GM19324 (cell line): ENCODE results near the gene NECTIN2.

Source experiments
- ATAC-seq: cut with Tn5 transposase; IDR thresholded peaks from one replicate; pipeline ENCODE4 v1.9.1; 2021; ENCODE audit warnings: mild to moderate bottlenecking, moderate library complexity; ENCODE audit not compliant: unreplicated experiment, low FRiP score

Gene NECTIN2

DNA sequence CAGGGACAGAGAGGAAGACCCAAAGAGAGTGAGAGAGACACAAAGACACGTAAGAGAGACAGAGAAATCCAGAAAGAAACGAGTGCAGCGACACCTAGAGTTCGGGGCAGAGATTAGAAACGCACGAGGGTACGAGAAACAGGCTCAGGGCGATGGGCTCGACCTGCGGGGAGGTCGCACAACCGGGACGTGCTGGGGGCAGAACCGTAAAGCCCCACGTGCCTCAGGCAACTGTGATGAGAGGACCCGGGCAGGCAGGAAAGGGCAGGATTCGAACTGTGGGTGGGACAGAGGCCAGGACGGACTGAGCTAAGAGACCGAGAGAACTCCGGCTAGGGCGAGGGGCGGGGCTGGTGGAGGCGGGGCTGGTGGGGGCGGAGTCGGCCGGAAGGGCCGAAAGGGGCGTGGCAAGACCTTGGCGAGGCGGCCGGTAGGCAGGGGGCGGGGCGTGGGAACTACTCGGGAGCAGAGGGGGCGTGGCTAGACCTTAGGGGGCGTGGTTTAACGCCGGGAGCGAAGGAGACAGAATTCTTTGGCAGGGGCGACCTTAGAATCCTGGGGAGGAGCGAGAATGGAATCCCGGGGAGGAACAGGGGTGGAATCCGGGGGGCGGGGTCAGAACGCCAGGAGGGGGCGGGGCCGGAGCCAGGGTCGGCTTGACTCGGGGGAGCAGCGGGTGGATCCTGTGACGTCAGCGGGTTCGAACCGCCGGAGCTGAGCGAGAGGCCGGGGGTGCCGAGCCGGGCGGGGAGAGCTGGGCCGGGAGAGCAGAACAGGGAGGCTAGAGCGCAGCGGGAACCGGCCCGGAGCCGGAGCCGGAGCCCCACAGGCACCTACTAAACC, at the start of gene NECTIN2:
Gene NECTIN2 (plus strand): TSS at position 686 of the 843 bp plus-strand sequence. CDS start 229 bp downstream, outside the sequence.
- no peak for ATAC-seq

DNA sequence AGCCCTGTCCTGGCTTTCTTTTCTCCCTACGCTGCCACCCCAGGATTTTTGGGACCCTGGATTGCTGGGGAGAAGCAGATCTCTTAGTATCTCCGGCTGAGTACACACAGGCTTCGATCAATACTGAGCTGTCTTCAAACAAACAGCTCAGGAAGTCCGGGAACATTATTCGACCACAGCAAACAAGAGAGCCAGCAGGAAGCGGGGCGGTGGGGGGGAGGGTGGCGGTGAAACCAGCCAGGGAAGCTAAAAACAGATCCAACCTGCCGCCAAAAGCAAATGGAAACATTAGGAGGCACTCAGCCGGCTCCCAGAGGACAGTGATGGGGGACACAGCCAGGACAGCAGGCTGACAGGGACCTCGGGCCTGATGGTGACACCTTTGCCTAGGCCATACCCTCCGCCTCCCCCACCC, 49.4 kb upstream of the NECTIN2 start:
- no peak for ATAC-seq

DNA sequence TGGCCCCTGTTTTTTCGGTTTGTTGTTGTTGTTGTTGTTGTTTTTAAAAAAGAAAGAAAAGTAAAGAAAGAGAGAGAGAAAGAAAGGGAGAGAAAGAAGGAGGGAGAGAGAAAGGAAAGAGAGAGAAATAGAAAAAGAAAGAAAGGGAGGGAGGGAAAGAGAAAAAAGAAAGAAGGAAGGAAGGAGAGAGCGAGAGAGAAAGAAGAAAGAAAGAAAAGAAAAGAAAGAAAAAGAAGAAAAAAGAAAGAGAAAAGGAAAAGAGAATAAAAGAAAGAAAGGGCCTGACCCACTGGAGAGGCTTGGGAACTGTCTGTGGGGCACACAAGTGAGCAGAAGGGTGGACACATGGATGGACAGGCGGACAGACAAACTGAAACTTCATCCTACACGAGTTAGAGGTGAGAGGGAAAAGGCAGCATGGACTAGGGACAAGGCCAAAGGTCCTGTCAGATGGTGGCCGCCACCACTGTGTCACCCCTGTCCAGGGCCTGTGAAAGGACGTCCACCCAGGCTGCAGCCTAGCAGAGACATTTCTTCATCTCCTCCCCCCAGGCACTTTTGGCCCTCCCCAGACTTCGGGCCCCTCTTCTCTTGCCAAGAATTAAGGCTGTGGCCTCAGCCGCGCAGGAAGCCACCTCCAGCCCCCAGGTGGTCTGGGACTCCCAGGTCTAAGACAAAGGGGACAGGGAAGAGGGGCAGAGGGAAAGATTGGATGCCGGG, 46.3 kb upstream of the NECTIN2 start:
- no peak for ATAC-seq

DNA sequence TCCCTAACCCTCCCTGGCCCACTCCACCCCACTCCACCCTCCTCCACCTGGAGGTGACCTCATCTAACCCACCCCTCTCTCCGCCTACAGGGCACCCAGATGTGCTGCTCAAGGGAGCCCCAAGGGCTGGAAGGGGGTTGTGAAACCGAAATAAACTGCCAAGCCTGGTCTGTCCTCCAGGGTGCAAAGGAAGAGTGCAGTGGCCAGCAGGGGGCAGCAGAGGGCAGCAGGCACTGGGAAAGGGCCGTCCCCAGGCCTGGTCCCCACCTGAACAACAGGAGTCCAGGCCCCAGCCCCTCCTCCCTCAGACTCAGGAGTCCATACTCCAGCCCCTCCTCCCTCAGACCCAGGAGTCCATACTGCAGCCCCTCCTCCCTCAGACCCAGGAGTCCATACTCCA, 45.6 kb upstream of the NECTIN2 start:
- peak; percentile 65 for ATAC-seq

DNA sequence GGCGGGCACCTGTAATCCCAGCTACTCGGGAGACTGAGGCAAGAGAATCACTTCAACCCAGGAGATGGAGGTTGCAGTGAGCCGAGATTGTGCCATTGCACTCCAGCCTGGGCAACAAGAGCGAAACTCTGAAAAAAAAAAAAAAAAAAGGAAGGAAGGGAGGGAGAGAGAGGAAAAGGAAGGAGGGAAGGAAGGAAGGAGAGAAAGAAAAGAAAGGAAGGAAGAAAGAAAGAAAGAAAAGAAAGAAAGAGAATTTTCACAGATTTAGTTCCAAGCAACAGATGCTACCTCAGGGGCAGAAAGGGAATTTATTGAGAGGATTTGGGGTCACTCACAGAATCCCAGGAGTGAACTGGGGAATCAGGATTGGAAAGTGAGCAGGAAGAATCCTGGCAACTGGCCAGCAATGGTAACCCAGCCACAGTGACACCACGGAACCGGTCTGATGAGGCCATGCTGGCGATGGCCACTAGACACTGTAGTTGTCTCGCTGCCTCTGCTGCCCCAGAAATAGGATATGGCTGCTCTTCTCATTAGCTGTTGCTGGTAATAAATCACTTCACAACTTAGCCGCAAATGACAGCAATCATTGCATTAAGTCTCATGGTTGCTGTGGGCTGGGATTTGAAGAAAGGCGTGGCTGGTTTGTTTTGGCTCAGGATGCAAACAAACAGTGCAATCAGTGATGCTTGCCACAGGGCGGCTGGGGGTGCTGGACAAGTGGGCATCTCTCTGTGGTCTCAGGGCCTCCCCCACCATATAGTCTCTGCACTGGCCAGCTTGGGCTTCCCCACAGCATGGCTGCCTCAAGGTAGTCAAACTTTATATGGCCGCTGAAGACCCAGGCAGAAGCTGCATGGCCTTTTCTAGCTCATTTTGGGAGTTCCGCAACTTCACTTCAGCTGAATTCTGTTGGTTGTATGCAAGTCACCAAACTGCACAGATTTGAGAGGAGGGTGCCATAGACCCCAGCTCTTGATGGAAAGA, 42.4 kb upstream of the NECTIN2 start:
- no peak for ATAC-seq

DNA sequence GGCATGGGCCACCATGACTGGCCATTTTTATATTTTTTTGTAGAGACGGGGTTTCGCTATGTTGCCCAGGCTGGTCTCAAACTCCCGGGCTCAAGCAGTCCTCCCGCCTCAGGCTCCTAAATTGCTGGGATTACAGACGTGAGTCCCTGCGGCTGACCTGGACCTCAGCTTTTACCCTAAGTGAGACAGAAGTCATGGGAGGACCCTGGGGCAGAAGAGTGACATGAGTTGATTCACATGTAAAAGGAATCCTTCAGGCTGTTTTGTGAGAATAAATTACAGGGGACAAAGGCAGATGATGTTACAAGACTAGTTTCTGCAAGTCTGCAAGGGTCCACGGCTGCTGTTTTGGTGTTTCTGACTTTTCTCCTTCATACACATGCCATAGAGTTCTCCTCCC, 39.8 kb upstream of the NECTIN2 start:
- ATAC-seq: no peak

DNA sequence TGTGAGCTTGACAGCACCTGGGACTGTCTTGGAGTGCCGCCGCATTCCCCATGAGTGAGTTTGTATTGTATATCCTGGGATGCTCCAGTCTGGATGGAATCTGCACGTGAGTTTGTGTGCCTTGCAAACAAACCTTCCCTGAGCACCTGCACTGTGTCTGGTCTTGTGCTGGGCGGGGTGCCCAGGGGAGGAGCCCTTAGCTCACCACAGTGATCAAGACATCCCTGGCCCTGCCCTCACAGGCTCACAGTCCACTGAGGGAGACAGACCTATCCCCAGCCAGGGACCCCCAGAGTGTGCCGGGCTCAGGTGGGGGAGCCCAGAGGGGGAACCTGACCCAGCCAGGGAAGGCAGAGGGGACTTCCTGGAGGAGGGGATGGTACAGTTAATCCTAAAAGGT, 38.9 kb upstream of the NECTIN2 start:
- no peak for ATAC-seq

DNA sequence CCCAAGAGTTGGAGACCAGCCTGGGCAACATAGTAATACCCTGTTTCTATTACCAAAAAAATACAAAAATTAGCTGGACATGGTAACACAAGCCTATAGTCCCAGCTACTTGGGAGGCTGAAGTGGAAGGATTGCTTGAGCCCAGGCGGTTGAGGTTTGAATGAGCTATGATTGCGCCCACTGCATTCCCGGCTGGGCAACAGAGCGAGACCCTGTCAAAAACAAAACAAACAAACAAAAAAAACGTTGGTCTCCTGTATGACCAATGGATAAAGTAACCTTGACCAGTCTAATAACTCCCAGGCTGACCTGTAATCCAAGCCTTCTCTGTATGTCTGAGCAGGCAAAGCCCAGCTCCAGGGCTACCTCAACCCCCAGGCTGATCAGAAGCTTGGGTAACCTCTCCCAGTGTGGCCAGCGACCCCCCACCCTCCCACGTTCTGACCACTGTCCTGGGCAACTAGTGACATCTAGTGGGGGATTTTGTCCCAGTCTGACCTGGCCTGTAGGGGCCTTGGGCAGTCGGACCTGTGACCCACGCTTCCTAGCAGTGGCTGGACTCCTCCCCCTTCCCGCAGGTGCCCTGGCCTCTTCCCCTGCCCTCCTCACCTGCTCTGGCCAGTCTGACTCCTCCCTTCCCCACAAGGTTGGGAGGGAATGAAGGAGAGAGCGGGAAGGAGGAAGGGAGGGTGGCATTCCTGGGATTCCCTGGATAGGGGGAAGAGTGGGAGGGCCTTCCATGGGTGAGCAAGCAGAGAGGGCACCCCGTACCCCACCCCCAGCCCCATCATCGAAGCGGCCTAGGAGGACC, 38.2 kb upstream of the NECTIN2 start:
- ATAC-seq: no peak

DNA sequence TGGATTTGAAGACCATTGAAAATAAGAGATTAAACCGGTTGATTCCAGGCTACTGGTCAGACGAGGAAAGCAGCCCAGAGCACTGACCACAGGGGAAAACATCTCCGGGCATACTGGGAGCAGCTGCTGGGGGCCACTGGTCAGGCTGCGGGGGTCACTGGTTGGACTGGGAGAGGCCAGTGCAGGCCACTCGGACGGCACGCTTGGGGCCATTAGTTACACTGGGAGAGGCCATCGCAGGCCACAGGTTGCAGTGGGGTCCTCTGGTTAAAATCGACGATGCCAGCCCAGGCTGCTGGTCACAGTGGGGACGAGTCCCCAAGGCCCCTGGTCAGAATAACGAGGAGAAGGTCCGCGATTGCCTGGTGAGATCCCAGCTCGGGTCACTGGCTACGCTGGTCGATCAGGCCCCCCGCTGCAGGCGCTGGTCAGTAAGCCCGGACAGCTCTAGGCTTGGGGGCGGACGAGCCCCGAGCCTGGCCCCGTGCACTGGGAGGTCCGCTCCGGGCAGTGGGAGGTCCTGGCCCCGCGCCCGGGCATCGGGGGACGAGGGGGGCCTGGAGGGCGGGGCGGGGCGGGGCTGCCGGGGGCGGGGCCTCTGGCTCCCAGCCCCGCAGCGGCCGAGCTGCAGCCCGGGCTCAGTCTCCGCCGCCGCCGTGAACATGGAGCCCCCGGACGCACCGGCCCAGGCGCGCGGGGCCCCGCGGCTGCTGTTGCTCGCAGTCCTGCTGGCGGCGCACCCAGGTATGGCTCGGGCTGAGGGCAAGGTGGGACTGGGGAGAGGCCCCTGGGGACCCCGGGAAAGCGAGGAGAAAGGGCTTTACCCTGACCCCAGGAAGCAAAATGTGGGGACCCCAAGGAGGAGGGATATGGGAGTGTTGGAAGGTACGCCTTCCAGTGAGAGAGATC, 37.4 kb upstream of the NECTIN2 start, which contains the start of gene BCAM:
Gene BCAM (plus strand): TSS at position 641 of the 909 bp plus-strand sequence. CDS start 22 bp downstream, at position 663.
- ATAC-seq: no peak

DNA sequence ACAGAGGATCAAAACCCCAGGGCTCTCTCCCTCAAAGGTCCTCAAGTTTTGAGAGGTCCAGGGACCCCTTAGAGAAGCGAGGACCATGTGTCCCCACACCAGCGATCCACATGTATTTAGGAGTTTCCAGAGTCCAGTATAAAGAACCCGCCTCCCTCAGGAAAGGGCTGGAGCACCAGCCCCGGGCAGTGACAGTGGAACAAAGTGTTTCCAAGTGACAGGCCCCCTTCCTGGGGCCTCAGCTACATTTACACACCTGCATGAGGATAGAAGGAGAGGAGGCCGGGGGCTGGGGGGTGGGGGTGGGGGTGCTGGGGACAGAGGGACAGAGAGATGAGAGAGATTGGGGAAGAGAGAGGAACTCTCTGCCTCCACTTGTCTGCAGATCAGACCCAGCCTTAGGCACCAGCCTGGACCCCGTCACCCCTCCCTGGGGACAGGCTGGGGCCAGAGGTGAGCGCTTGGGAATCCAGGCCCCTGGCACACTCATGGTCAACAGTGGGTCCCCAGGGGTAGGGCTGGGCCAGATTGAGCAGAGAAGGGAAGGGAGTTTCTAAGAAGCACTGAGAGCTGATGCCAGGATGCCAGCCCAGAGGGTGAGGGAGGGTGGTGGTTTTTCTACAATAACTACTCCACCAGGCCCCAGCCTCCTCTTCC, 36.4 kb upstream of the NECTIN2 start:
- ATAC-seq: no peak

DNA sequence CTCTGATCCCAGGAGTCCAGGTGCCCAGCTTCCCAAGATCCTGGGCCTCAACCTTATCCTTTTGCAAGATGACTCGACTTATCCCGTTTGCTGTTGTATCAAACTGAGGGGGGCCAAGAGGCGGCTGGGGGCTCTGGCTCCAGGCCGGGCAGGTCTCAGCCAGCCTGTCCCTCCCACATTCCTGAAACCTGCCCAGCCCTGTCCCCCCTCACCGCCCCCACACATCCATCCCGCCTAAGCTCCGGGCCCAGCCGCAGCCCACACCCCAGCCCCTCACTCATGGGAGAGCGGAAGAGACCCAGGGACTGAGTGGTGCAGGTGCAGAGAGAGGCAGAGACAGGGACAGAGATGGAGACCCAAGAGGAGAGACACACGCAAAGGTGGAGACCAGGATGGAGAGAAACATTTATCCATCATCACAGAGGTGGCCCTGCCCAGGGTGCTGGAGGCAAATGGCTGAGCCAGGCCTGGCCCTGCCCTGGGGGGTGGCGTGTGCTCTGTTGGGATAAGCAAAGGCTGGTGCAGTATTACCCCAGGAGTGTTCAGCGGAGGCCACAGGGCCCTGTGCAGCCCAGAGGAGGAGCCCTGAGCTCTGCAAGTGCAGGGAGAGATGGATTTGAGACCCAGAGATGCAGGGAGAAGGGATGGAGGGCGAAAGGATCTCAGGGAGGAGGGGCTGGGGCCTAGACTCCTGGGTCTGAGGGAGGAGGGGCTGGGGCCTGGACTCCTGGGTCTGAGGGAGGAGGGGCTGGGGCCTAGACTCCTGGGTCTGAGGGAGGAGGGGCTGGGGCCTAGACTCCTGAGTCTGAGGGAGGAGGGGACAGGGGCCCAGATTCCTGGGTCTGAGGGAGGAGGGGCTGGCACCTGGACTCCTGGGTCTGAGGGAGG, 35.6 kb upstream of the NECTIN2 start:
- no peak for ATAC-seq

DNA sequence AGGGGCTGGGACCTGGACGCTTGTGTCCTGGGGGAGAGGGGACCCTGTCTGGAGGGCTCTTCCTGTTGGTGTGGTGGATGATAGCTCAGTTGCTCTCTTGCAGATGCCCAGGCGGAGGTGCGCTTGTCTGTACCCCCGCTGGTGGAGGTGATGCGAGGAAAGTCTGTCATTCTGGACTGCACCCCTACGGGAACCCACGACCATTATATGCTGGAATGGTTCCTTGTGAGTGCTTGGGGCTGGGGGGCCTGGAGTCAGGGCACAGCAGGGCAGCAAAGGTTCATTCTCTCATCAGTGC, 35.0 kb upstream of the NECTIN2 start:
- ATAC-seq: no peak

DNA sequence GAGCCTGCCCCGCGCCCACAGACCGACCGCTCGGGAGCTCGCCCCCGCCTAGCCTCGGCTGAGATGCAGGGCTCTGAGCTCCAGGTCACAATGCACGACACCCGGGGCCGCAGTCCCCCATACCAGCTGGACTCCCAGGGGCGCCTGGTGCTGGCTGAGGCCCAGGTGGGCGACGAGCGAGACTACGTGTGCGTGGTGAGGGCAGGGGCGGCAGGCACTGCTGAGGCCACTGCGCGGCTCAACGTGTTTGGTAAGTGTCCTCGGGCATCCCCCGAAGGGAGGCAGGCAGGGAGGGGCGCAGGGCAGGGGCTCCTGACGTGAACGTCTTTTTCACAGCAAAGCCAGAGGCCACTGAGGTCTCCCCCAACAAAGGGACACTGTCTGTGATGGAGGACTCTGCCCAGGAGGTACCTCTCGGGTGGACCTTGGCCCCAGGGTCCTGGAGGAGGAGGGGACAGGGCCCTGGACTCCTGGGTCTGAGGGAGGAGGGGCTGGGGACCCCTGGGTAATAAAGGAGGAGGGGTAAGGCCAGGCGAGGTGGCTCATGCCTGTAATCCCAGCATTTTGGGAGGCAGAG, 33.9 kb upstream of the NECTIN2 start:
- ATAC-seq: no peak

DNA sequence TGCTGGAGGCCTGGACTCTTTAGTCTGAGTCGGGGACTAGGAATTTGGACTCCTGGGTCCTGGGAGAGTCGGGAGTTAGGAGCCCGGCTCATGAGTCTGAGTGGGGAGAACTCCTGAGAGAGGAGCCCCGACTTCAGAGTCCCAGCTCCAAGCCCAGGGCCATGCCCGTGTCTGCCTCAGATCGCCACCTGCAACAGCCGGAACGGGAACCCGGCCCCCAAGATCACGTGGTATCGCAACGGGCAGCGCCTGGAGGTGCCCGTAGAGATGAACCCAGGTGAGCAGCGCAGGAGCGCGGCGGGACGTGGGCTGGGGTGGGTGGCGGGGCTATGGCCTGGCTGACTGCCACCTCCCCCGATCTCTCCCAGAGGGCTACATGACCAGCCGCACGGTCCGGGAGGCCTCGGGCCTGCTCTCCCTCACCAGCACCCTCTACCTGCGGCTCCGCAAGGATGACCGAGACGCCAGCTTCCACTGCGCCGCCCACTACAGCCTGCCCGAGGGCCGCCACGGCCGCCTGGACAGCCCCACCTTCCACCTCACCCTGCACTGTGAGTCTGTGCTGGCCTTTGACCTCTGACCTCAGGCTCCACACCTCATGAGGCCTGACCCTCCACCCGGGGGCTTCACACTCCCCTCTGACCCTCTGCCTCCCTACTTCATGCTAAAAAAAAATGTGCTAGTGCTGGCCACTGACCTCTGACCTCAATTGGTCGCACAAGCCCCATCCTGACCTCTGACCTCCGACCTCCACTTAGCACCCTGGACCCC, 32.8 kb upstream of the NECTIN2 start:
- ATAC-seq: no peak

DNA sequence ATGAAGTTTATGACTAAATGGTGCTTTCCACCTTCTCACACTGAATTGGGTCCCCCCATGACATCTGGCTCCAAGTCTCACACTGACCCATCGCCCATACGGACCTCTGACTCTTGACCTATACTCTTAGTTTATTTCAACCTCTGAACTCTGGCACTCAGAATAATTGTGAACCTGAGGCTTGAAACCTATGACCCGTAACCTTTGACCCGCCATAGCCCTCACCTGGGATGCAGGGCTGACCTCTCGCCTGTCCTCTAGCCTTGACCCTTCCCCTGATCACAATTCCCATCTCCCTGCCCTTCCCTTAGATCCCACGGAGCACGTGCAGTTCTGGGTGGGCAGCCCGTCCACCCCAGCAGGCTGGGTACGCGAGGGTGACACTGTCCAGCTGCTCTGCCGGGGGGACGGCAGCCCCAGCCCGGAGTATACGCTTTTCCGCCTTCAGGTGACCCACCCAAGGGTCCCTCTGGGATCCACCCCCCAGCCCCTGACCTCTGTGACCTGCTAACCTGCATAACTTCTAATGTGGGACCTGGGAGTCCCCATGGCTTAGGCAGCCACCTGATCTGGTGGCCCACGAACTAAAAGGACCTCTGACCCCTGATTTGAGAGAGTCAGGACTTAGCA, 32.1 kb upstream of the NECTIN2 start:
- no peak for ATAC-seq

DNA sequence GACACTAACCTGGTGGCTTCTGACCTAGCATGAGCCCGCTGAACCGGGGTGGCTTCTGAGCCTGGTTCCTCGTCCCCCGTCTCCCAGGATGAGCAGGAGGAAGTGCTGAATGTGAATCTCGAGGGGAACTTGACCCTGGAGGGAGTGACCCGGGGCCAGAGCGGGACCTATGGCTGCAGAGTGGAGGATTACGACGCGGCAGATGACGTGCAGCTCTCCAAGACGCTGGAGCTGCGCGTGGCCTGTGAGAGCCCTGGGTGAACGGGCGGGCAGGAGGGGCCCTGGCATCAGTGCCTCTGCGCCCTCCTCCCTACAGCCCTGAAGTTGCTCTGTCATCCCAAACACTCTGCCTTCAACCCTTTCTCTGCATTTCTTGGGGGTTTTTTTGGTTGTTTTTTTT, 31.6 kb upstream of the NECTIN2 start:
- ATAC-seq: no peak
